Suprapubic skin (tissue), 4 donors: ENCODE results near the gene LUC7L. TPM values are rescaled to one million over a fixed set of nuclear protein-coding genes. Genes with fewer than 3 reads are reported as not detected.

Source experiments
- DNase-seq, 2 donors: peaks; one replicate each; pipeline ENCODE4 v3.0.0-alpha.2; 2019; ENCODE audit warnings: low spot score in 2 of 2
- H3K27ac ChIP-seq: fragments of 200-600 bp; sonication (generic); one replicate; pipeline ENCODE4 v1.5.1; 2019
- H3K27me3 ChIP-seq: fragments of 200-600 bp; sonication (generic); one replicate; pipeline ENCODE4 v1.5.1; 2019
- H3K36me3 ChIP-seq: fragments of 200-600 bp; sonication (generic); one replicate; pipeline ENCODE4 v1.5.1; 2019
- H3K4me1 ChIP-seq: fragments of 200-600 bp; sonication (generic); one replicate; pipeline ENCODE4 v1.5.1; 2019
- H3K4me3 ChIP-seq: fragments of 200-600 bp; sonication (generic); one replicate; pipeline ENCODE4 v1.5.1; 2019; ENCODE audit warnings: mild to moderate bottlenecking
- H3K9me3 ChIP-seq: fragments of 200-600 bp; sonication (generic); one replicate; pipeline ENCODE4 v1.5.1; 2019
- CTCF ChIP-seq, 2 donors: fragments of 200-600 bp in 1 of 2; fragments of 450-650 bp in 1 of 2; sonication (generic) in 1 of 2; IDR thresholded peaks; one replicate each; pipeline ENCODE4 v1.5.1; 2016 to 2019; ENCODE audit warnings: antibody characterized with exemption in 2 of 2, mild to moderate bottlenecking in 1 of 2, moderate library complexity in 1 of 2
- EP300 ChIP-seq: sonication (generic); formaldehyde crosslinking; IDR thresholded peaks from one replicate; pipeline ENCODE4 v1.6.1; 2017; ENCODE audit warnings: antibody characterized with exemption
- POLR2A ChIP-seq, 2 donors: fragments of 450-650 bp; IDR thresholded peaks; one replicate each; pipeline ENCODE4 v1.6.1; 2017; ENCODE audit warnings: antibody characterized with exemption in 2 of 2, mild to moderate bottlenecking in 2 of 2, moderate library complexity in 2 of 2
- POLR2AphosphoS5 ChIP-seq, 3 donors: sonication (generic); formaldehyde crosslinking; IDR thresholded peaks; one replicate each; pipeline ENCODE4 v1.6.1; 2017; ENCODE audit warnings: antibody characterized with exemption in 3 of 3
- WGBS: methylation state at CpG from one replicate; pipeline ENCODE4 v1.1.5; 2018; 5-methylcytosine and 5-hydroxymethylcytosine counted together
- total RNA-seq, 4 donors: library from RNA; depleted of rRNA; stranded (reverse); fragments of >200 nt; gene quantifications; one replicate each; pipeline ENCODE4 v1.1.0, GENCODE V29; 2016

Gene LUC7L
- total RNA-seq, 4 donors from 2014 or later = 47.6 to 206 (median 59.5) TPM

DNA sequence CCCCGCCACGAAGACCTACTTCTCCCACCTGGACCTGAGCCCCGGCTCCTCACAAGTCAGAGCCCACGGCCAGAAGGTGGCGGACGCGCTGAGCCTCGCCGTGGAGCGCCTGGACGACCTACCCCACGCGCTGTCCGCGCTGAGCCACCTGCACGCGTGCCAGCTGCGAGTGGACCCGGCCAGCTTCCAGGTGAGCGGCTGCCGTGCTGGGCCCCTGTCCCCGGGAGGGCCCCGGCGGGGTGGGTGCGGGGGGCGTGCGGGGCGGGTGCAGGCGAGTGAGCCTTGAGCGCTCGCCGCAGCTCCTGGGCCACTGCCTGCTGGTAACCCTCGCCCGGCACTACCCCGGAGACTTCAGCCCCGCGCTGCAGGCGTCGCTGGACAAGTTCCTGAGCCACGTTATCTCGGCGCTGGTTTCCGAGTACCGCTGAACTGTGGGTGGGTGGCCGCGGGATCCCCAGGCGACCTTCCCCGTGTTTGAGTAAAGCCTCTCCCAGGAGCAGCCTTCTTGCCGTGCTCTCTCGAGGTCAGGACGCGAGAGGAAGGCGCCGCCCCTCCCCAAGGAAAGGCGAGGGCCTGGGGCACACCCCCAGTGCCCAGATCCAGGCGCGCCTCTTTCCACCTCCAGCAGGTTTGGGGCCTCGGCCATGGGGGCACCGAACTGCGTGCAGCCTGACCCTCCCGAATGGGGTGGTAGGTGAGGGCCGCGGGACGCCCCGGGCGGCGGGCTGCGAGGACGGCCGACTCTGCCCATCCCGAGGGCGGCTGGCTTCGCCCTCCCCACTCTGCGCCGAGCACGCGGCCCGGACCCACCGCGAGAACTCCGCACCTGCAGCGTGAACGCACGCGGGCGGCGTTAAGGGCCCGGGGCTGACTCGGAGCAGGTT lies 48.3 kb downstream of the LUC7L start:
- TF ChIP-seq EP300 (no peak), POLR2AphosphoS5 (IDR thresholded peaks at IDR 0.05) (no peak), CTCF (IDR thresholded peaks at IDR 0.05) (no peak), POLR2A (IDR thresholded peaks at IDR 0.05) (no peak)
- Histone ChIP-seq H3K4me3 (peak overlapping the region; percentile 31), H3K36me3 (no peaks in the 10 kb centered on the region), H3K9me3 (no peaks in the 10 kb centered on the region), H3K27me3 (peaks cover 48% of the 10 kb centered on the region), H3K27ac (no peak overlapping the region), H3K4me1 (peaks cover 26% of the 10 kb centered on the region)
- no CpG with 5 or more reads among the region's 89 CpGs for WGBS
- peak in 1 of 2 donors; percentile 80 for DNase-seq

DNA sequence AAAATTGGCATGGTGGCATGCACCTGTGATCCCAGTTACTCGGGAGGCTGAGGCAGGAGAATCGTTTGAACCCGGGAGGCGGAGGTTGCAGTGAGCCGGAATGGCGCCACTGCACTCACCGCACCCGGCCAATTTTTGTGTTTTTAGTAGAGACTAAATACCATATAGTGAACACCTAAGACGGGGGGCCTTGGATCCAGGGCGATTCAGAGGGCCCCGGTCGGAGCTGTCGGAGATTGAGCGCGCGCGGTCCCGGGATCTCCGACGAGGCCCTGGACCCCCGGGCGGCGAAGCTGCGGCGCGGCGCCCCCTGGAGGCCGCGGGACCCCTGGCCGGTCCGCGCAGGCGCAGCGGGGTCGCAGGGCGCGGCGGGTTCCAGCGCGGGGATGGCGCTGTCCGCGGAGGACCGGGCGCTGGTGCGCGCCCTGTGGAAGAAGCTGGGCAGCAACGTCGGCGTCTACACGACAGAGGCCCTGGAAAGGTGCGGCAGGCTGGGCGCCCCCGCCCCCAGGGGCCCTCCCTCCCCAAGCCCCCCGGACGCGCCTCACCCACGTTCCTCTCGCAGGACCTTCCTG lies 49.1 kb downstream of the LUC7L start, which contains the start of gene HBQ1:
HBQ1 (plus strand) TSS at position 359 of the 575 bp plus-strand sequence; CDS start at position 387, 28 bp downstream.
- DNase-seq = no peak
- Histone ChIP-seq H3K4me1 (peaks cover 27% of the 10 kb centered on the region), H3K9me3 (no peaks in the 10 kb centered on the region), H3K4me3 (peak within 1 kb of the TSS; percentile 31), H3K27me3 (peaks cover 54% of the 10 kb centered on the region), H3K27ac (no peak within 1 kb of the TSS), H3K36me3 (no peaks in the 10 kb centered on the region)
- TF ChIP-seq EP300 (no peak), CTCF (IDR thresholded peaks at IDR 0.05) (peak in 1 of 2 donors; percentile 22)
- 43% methylated on average over 11 of the region's 59 CpGs for WGBS

DNA sequence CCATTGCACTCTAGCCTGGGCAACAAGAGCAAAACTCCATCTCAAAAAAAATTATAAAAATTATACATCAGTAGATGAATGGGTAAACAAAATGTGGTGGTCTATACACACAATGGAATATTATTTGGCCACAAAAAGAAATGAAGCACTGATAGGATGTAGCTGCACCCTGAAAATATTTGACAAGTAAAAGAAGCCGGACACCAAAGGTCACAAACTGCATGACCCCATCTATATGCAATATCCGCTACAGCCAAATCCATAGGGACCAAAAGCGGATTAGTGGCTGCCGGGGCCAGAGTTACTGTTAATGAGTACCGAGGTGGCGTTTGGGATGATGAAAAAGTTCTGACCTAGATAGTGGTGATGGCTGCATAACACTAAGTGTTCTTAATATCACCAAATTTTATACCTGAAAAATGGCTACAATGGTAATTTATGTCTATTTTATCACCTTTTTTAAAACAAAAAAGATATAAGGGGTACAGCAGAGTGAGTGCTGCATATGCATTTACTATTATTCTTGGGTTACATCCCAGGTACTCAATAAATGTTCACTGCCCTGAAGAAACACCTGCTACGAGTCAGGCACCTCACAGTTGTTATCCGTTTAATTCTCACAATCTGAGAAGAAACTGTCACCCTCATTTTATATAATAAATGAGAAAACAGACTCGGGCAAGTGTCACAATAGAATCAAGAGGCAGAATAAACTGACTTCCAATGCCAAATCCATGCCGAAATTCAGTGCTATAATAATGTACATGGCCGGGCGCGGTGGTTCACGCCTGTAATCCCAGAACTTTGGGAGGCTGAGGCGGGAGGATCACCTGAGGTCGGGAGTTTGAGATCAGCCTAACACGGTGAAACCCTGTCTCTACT lies 49.8 kb downstream of the LUC7L start:
- Histone ChIP-seq H3K27me3 (peaks cover 62% of the 10 kb centered on the region), H3K27ac (no peak overlapping the region), H3K4me1 (peaks cover 30% of the 10 kb centered on the region), H3K4me3 (no peak overlapping the region), H3K9me3 (no peaks in the 10 kb centered on the region), H3K36me3 (no peaks in the 10 kb centered on the region)
- 78% methylated on average over 17 of the region's 17 CpGs for WGBS
- TF ChIP-seq EP300 (no peak), POLR2AphosphoS5 (IDR thresholded peaks at IDR 0.05) (no peak), POLR2A (IDR thresholded peaks at IDR 0.05) (no peak), CTCF (IDR thresholded peaks at IDR 0.05) (no peak)
- no peak for DNase-seq

DNA sequence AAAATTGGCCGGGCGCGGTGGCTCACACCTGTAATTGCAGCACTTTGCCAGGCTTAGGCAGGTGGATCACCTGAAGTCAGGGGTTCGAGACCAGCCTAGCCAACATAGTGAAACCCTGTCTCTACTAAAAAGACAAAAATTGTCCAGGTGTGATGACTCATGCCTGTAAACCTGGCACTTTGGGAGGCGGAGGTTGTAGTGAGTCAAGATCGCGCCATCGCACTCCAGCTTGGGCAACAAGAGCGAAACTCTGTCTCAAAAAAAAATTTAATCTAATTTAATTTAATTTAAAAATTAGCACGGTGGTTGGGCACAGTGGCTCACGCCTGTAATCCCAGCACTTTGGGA lies 50.6 kb downstream of the LUC7L start:
- no peak for DNase-seq
- 85% methylated on average over 11 of the region's 11 CpGs for WGBS

More for the DNA sequence above, 50.6 kb downstream of the LUC7L start:
- no peak for TF ChIP-seq EP300
- no peak for TF ChIP-seq POLR2AphosphoS5 (IDR thresholded peaks at IDR 0.05)
- no peak for TF ChIP-seq POLR2A (IDR thresholded peaks at IDR 0.05)
- no peak for TF ChIP-seq CTCF (IDR thresholded peaks at IDR 0.05)
- Histone ChIP-seq H3K4me1 (peaks cover 31% of the 10 kb centered on the region), H3K9me3 (no peaks in the 10 kb centered on the region), H3K36me3 (no peaks in the 10 kb centered on the region), H3K27ac (no peak overlapping the region), H3K27me3 (peaks cover 63% of the 10 kb centered on the region), H3K4me3 (no peak overlapping the region)
